Femur (tissue), 1 donor: ENCODE measurements around the gene NPTXR.
"Not testable (repeated sequence)": the region's sequence is repeated elsewhere in the genome, so short reads cannot be mapped to it uniquely, and the experiment has no call there.

Experiments used
- DNase-seq: peaks from one replicate; pipeline ENCODE4 v3.0.0-alpha.2; 2017

NPTXR gene

DNA sequence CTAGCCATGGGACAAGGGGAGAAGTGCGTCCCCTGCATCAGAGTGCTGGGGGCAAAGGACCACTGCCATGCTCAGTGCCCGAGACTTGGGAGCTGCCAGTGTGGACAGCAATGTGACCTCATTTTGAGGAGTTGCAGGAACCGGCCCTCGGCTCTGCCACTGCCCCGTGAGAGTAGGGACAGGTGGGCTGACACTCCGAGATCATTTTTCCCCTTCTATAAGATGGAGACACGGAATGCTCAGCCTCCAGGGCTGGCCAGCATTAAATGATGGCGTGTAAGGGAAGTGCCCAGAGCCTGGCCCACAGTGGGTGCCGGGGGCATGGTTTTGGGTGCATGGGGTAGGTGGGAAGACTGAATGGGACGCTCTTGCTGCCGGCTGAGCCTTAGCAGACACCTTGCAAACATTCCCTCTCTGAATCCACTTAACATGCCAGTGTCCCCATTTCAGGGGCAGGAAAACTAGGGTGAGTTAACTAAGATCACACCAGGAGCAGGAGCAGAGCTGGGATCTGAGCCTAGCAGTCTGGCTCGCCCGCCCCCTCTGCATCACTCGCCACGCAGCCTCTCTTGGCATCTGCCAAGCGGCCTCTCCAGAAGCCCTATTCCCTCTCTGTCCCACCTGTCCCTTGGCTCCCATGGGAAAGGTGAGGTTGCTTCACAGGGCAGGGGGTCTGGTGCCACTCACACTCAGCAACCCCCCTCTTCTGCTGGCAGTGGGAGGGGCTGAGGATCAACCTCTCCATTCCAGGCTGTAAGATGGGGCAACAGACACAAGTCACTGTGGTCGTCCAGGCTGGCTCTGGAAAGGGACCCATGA is 13.6 kb downstream of the NPTXR start:
- DNase-seq = no peak

DNA sequence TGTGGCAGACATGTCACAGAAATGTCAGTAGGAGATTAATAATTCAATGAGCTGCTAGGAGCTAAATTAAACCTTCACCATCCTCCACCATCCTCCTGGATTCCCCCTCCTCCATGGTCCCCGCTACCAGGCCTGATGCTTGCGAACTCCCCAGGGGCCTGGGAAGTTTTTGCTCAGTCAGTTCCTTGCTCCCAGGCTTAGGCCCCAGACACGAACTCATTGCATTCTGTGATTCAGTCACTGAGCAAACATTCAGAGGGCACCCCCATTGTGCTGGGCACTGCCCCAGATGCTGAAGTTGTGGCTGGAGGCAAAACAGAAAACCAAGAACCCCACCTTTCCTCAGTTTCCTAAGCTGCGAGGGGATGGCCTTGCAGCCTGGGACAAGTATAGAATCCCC is 14.3 kb downstream of the NPTXR start:
- DNase-seq = no peak

DNA sequence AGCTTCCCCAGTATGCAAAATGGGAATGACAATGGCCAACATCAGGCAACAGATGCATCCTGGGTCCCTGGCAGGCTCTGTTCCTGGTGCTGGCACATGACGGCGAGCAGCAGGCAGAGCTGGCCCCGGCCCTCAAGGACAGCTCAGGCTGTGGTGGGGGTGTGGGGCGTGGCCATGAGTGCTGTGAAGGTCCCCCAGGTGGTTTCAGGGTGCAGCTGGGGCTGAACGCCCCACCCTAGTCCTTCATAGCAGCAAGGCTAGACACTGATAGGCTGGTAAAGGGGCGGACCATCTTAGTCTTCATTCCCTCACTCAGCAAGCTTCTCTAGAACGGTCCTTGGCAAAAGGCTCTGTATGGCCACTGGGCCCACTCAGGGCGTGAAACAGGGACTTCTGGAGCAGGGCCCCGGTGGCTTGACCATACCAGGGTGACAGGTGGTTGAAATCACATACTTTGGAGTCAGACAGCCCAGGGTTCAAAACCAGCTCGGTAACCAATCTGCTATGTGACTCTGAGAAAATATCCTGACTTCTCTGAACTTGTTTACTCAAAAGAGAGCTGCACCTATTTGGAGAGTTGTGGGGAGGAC is 15.1 kb downstream of the NPTXR start:
- DNase-seq = no peak

DNA sequence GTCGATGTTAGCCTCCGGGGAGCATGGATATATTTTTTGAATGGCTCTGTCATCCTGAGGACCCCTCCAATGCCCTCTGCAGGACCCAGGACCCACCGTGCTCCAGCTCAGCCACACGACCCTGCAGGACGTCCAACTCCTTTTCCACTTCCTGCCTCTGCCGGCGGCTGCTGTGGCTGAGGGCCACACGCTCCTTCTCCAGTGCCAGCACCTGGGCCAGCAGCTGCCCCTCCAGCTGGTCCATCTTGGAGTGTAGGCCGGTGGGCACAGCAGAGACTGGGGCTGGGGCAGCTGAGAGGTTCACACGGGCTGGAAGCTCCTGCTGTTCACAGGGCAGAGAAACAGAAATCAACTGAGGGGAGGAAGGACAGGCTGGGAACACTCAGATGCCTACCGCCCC is 15.6 kb downstream of the NPTXR start:
- DNase-seq = no peak

DNA sequence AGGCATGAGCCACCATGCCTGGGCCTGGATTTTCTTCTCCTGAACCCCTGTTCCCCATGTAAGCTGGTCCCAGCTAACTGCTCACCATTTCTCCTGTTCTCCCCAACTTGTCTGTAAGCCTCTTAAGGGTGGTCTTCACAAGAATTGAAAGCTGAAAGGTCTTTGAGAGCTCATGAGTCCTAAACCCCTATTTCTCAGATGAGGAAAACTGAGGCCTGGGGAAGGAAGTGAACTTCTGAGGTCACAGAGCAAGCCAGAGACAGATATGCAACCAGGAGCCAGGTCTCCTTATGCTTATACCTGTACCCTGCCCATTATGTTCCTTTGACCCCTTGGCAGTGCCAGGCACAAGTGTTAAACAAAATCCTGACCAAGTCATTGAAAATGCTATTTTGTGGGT is 16.3 kb downstream of the NPTXR start:
- DNase-seq = no peak

DNA sequence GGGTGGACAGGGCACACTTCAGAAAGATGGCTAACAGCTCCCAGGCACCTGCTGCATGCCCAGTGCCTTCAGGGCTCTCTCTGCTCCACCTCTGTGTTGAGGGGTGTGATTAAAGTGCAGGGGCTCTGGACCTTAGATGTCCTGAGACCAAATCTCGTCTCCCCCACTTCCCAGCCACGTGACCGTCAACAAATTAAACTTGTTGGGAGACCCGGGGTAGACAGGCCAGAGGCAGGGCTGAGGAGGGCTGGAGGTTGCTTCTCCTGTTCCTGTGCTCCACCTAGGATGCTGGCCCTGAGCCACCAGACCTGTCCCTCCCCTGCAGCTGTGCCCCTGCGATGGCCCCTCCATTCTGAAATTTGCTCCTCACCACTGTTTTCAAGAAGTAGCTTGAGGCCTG is 17.0 kb downstream of the NPTXR start:
- DNase-seq = no peak

DNA sequence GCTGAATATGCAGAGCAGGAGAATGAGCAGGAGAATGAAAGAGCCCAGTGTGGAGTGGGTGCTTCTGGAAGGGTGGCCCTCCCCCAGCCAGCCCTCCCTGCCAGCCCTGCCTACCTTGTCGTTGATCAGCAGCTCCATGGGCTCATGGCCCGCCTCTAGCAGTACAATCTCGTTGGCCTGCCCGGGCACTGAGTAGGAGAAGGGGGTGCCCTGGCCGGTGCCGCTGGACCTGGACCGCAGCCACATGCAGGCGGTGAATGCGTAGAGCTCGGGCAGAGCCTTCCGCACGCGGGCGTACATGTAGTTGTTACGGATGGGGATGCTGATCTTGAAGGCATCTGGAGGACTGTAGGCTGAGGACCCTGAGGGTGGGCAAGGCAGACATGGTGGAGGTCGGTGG is 17.4 kb downstream of the NPTXR start:
- DNase-seq = no peak

DNA sequence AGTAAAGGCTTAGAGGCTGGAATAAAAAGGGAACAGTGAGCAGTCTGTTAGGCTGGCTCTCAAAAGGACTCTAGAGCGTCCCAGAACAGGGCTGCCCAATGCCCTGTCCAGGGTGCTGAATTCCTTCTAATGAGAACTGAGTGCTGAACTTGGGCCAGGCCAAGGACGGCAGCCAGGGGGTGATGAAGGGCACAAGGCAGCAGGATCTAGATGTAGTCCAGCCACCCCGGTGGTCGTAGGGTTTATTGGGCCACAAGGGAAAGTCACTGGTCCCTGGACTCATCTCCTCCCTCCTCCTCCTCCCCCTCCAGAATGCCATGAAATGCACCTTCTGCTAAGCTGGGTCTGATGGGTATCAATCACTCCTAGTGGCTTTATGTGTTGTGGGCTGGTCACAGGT is 19.2 kb downstream of the NPTXR start:
- peak; percentile 83 for DNase-seq

DNA sequence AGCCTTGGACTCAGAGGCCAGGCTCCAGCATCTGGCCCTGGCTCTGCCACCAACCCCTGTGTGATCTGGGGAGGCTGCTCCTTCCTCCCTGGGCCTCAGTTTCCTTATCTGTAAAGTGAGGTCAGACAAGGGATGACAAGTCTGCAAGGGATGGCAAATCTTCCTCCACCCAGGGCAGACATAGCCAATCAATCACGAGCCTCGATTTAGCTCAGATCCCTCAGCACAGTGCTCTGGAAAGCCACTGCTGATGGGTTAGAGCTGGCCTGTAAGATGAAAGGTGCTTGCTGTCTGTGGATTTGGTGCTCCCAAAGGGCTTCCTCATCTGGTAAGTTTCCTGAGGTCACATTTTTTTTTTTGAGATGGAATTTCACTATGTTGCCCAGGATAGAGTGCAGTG is 20.2 kb downstream of the NPTXR start:
- DNase-seq = no peak

DNA sequence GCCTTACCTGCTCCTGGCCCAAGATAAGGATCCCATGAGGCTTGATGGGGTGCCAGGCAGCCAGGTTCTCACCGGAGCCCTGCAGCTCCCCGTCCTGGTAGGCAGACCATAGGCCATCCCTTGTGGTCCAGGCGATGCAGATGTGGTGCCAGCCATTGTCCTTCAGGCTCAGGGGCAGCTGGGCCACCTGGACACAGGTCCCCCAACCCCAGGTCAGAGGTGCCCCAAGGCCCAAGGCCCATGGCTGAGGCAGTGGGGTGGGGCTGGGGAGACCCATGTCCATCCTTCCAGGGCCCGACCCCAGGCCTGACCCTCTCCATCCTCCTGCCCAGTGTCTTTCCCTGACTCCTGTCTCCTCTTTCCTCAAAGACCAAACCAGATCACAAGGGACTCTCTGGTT is 20.8 kb downstream of the NPTXR start:
- no peak for DNase-seq

DNA sequence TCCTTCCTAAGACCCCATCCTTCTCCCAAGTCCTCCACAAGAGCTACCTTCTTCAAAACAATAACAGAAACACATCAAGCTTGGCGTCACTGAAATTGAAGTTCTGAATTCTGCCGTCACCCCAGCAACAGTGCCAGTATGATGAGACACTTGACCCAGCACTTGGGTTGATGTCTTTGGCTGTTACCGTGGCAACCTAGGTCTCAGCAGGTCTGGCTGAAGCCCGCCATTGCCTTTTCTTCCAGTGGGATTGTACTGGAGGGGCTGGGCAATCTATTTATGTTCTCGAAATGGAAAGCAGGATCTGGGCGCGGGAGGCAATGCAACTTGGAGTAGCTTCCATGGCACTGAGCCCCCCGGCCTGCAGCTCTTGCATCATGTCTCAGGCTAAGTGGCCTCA is 23.8 kb downstream of the NPTXR start:
- DNase-seq = no peak

DNA sequence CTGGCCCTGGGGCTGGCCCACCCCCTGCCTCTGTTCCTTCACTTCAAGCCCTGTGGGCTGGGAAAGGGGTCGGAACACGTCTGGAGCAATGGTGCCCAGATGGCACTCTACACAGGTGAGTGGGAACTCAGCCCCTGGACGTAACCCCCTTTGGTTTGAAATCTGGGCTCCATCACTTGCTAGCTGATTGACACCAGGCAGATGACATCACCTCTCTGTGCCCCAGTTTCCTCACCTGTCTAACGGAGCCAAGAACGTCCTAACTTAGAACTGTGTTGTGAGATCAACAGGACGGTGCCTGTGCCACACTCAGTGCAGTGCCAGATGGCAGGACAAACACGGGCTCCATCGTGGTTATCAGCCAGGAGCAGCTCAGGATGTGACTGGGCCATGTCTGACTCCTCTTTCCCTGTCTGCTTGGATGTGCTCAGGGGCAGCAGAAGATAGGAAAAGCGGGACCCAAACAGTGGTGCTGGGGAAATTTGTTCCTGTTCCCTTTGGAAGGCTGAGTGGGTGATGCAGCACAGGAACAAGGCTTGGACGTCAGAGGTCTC is 24.4 kb downstream of the NPTXR start:
- DNase-seq = no peak

DNA sequence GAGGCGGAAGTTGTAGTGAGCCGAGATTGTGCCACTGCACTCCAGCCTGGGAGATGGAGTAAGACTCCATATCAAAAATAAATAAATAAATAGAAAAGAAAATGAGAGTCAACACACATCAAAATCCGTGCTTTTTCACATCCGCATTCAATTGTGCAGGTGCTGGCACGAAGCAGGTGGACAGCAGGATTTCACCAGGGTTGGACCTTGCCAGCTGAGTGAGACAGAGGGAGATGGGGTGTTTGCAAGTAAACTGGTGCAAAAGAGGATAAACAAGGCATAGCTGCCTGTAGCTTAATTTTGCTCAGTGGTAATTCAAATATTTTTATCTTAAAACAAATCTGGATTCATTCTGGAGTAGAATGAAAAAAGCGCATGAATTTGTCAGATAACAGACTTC is 26.6 kb downstream of the NPTXR start:
- DNase-seq = no peak

DNA sequence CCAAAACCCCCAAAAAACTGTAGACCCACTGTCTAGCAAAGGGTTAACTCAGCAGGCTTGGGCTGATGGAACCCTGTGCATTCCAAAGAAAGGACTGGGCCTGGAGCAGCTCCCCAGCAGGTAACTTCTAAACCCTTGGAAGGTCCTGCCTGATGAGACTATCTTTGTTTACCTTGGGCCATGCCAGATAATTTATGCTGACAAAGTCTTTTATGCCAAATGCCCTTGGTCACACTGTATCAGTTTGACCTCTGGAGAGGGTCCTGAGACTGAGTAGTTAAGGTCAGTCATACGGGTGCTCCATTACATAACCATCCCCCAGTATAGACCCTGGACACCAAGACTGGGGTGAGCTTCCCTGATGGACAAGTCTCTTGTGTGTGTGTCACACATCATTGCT is 28.0 kb downstream of the NPTXR start:
- DNase-seq = no peak

DNA sequence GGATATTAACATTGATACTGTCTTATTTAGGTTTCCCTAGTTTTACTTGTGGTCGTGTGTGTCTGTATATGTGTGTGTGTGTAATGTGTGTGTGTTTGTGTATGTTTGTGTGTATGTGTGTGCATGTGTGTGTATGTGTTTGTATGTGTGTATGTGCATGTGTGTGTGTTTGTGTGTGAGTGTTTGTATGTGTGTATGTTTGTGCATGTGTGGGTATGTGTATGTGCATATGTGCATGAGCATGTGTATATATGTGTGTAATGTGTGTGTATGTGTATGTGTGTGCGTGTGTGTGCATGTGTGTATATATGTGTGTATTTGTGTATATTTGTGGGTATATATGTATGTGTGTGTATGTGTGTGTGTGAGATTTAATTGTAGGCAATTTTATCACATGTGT is 32.6 kb downstream of the NPTXR start:
- no peak for DNase-seq

DNA sequence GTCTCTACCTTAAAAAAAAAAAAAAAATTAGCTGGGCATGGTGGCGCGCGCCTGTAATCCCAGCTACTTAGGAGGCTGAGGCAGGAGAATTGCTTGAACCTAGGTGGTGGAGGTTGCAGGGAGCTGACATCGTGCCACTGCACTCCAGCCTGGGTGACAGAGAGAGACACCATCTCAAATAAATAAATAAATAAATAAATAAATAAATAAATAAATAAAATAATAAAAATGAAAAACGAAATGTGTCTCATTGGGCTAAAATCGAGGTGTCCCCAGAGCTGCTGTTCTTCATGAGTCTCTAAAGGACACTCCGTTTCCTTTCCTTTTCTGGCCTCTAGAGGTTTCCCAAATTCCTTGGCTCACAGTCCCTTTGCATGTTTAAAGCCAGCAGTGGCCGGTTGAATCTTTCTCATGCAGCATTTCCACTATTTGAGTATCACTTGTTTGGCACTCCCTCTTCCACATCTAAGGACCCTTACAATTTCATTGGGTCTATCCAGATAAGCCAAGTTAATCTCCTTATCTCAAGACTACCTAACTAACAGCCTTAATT is 38.7 kb downstream of the NPTXR start:
- DNase-seq = not testable (repeated sequence)

DNA sequence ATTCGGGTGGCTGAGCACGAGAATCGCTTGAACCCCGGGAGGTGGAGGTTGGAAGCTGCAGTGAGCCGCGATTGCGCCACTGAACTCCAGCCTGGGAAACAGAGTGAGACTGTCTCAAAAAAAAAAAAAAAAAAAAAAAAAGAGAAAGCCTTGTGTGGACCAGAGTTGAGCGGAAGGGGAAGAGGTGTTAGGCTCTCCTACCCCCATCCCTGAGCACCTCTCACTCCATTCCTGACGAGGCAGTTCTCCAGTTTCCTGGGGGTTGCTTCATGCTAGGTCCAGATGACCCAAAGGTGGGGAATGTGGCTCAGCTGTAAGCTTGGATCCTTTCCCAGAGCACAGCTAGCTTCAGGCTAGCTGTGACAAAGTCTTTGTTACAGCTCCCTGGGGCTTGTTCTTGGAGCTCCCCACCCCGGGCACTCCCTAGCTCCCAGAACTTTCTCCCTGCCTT is 41.1 kb downstream of the NPTXR start:
- DNase-seq = peak; percentile 38

DNA sequence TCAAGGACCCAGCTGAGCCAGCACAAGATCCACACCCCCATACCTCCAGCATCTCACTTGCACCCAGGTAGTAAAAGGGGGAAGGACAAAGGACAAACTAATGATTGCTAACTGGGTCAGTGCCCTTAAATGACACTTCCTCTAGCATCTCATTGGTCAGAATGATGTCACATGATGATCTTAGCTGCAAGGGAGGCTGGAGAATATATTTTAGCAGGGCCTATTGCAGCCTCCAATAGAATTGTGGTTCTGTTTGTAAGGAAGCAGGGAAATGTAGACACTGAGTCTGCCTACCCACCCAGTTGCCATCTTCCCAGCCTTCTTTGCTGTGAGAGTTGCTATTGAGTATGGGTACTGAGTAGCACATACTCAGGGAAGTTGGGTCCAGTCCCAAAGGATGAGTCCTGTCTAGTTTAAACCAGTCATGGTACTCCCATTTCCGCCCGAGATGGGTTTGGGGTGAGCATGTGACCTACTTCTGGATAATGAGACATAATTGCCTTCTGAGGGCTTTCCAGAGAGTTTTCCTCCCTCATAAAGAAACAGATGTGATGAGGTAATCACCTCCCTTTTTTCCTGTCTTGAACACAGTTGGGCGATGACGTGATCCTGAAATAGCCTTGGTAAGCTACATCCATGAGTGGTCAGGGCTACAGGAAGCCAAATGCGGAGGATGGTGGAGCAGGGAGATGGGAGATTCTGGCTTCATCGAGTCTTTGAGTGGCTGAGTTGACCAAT is 44.4 kb downstream of the NPTXR start:
- no peak for DNase-seq

DNA sequence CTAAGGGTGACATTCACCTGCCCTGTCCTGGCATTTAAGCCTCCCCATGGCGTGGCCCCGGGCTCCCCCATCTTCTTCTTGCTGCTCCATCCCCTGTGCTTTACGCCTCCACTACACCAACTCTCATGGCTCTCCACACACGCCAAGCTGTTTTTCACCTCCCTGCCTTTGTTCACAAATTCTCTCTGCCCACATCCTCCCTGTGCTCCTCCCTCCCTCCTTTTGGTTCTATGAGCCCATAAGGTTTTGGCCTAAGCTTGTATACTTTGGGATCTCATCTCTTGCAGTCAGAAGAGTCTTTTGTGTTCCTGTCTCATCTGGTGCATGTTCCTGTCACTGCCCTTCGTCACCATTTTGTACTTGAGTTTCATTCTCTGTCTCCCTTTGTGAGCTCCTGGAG is 45.3 kb downstream of the NPTXR start:
- no peak for DNase-seq

DNA sequence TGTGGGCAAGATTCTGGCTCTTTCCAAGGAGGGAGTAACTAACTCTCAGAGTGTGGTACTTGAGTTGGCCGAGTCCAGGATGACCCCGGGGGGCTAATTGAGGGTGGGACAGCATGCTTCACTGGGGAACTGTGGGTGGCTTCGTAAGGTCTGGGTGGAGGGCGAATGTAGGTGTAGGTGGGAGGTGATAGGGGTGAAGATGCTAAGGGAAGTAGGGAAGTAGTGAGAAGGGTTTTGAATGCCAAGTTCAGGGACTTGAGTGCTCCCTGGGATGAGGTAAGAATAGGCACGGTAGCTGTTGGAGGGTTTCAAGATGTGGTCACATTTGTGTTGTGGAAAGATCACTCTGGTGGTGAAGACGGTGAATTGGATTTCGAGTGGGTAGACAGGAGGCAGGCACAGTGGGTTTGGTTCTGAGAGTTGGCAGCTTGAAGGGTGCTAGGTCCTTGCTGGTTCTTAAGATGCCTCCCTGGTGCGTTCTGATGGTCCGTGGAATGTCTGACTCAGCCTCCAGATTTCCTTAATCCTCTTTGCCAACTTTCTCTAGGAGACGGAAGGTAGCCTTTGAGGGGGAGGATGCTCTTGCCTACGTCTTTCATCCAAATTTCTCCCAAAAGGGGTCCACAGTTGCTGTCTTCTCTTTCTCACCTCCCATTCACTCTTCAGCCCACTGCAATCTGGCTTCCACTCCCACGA is 47.4 kb downstream of the NPTXR start:
- no peak for DNase-seq

DNA sequence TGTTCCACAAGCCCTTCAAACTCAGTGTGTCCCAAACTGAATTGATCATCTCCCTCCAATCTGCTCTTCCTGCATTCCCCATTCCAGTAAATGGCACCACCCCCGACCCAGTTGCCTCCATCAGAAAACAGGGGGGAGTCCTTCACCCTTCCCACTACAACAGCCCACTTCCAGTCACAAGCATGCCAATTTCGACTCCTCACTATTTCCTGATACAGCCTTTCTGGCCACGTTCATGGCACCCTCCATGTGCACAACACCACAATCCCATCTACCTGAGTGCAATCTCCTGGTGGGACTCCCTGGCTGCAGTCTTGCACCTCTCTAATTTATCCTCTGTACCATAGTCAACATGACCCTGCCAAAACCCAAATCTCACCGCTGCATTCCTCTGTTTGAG is 48.3 kb downstream of the NPTXR start:
- DNase-seq = no peak

DNA sequence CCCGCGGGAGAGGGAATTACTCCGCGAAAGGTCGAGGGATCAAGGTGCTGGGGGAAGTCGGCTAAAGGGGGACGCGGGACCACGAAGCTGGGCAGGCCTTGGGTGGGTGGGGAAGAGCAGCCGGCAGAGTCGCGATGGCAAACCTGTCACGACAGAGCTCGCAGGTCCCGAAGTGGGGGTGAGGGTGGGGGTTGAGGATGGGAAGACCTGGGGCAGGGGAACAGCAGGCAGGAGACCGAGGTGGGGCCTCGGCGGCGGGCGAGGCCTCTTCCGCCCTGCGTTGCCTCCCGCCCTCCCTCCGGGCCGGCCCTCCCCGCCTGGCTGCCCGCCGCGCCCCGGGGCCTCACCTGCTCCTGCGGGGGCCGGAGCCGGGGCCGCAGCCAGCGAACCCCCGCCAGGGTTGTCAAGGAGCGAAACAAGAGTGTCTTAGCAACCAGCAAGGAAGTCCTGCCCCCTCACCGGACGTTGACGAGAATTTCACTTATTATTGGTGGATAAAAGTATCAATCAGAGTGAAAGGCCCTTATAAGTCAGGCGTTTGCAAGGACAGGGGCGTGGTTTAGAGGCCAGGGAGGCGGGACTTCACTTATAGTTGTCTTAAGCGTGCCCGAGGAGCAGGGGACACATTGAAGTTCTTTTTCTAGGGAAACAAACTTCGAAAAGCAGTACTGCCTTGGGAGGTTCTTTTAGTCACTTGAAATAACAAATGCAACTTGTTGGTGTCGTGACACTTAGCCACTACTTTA is 49.9 kb downstream of the NPTXR start, which contains the start of gene DNAL4:
Gene DNAL4 (minus strand): TSS at position 423 of the 746 bp plus-strand sequence. CDS start 11,412 bp downstream, outside the sequence.
- DNase-seq = peak; percentile 97
